Activated CD4-positive, alpha-beta memory T cell treated with anti-CD3 and anti-CD28 coated beads for 36 hours (primary cell): ENCODE data around the gene PIP5K1B. TPM values are rescaled to one million over a fixed set of nuclear protein-coding genes. Genes with fewer than 3 reads are reported as not detected.
"Not testable (repeated sequence)": the region's sequence is repeated elsewhere in the genome, so short reads cannot be mapped to it uniquely, and the experiment has no call there.

Experiments used
- CTCF ChIA-PET: fragments of 350-600 bp; sonication (Branson Sonifier 250); formaldehyde crosslinking; loops from one replicate; lab custom pipeline; 2021; ENCODE audit warnings: antibody characterized with exemption, inconsistent platforms; lab: Charles Lee
- POLR2A ChIA-PET: fragments of 350-600 bp; sonication (Branson Sonifier 250); formaldehyde crosslinking; loops from one replicate; lab custom pipeline; 2021; ENCODE audit warnings: antibody characterized with exemption; lab: Charles Lee
- DNase-seq: peaks from one replicate; pipeline ENCODE4 v3.0.0-alpha.2; 2020
- H3K27ac Mint-ChIP-seq: one replicate; pipeline ENCODE4 v1.8.0; 2021; ENCODE audit warnings: mixed read lengths
- H3K27me3 Mint-ChIP-seq: one replicate; pipeline ENCODE4 v1.8.0; 2021; ENCODE audit warnings: mixed read lengths
- H3K36me3 Mint-ChIP-seq: one replicate; pipeline ENCODE4 v1.8.0; 2021; ENCODE audit warnings: mixed read lengths
- H3K4me1 Mint-ChIP-seq: one replicate; pipeline ENCODE4 v1.8.0; 2021; ENCODE audit warnings: low read depth, mixed read lengths
- H3K4me3 Mint-ChIP-seq: one replicate; pipeline ENCODE4 v1.8.0; 2021; ENCODE audit warnings: mild to moderate bottlenecking, mixed read lengths
- H3K9me3 Mint-ChIP-seq: one replicate; pipeline ENCODE4 v1.8.0; 2021; ENCODE audit warnings: mixed read lengths
- intact Hi-C: fragments of 100-400 bp; cut with micrococcal nuclease; formaldehyde crosslinking; loops from one replicate; pipeline ENCODE4 v1.15.1; 2023
- total RNA-seq, 2 experiments: library from RNA; stranded (reverse); gene quantifications; one replicate each; pipeline ENCODE4 v1.2.3, GENCODE V29; 2021

The PIP5K1B gene
- total RNA-seq, 2 experiments from 2014 or later, result 1.1 to 1.6 TPM

DNA sequence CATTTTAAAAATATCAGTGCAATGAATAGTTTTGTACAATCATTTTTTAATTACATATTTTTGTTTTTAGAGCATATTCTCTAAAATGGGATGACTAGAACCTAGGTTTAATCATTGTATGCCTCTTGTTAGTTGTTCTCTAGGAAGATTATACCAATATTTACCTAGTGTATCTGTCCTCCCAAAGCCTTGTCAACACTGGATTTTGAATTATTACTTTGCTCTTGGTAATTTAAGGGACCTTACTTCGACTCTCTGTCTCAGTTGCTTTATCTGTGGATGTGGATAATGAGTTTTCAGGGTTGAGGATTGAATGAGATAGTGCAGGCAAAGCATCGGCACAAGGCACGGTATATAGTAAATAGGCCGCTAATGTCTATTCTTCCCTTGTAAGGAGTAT, 10.9 kb upstream of the PIP5K1B start:
- peaks cover 33% of the 10 kb centered on the region for H3K27me3 Mint-ChIP-seq
- H3K4me3 Mint-ChIP-seq, result no peak overlapping the region
- H3K4me1 Mint-ChIP-seq, result no peaks in the 10 kb centered on the region
- DNase-seq, result no peak
- H3K36me3 Mint-ChIP-seq, result peaks cover 1% of the 10 kb centered on the region
- no peaks in the 10 kb centered on the region for H3K9me3 Mint-ChIP-seq
- CTCF ChIA-PET, result no interaction called here
- intact Hi-C loops, result no loop called here
- H3K27ac Mint-ChIP-seq, result no peak overlapping the region
- POLR2A ChIA-PET, result no interaction called here

DNA sequence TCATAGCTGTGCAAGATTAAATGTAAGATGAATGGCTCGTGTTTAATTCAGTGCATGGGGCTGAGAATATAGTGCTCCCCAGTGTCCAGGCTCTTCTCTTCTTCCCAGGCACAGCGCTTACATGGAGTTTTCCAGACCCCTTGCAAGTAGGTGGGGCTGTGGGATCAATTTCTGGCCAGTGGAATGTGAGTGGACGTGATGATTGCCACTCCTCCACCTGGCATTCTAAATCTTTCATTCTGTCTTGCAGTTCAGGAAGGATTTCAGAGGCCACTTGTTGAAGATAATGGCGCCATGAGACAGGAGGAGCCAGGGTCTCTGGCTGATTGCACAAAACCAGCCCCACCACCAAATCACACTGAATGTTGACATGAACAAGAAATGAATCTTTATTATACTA, 7.2 kb upstream of the PIP5K1B start:
- no peaks in the 10 kb centered on the region for H3K9me3 Mint-ChIP-seq

DNA sequence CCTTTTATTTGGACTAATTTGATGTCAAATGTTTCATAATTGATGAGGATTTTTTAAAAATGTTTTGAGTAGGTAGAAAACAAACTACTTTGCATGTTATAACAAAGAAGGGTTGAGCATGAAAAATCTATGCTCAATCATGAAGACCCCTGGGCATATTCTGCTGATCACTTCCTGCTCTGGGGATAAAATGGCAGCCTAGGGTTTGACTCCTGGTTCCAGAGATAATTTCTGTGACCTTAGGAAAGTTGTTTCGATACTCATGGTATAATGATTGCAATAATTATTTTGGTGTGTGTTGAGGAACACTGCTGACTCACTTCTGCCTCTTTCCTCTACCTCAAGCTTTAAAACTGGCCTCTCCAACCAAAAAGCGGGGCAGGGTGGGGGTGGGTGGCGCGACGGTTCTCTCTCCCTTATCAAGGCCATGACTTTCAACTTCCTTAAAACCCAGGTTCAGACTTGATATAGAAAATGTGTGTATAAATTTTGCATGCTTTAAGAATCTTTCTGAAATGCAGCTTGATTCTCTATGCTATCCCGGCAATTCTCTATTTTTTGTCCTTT, 6.0 kb upstream of the PIP5K1B start:
- Mint-ChIP-seq H3K27ac (no peak overlapping the region), H3K27me3 (peaks cover 57% of the 10 kb centered on the region), H3K36me3 (peaks cover 1% of the 10 kb centered on the region), H3K4me3 (no peak overlapping the region), H3K9me3 (no peaks in the 10 kb centered on the region), H3K4me1 (peaks cover under 1% of the 10 kb centered on the region)
- DNase-seq, result no peak
- POLR2A ChIA-PET, result no interaction called here
- intact Hi-C loops, result no loop called here
- CTCF ChIA-PET, result no interaction called here

More for the DNA sequence above, 7.2 kb upstream of the PIP5K1B start:
- H3K36me3 Mint-ChIP-seq, result peaks cover 1% of the 10 kb centered on the region
- POLR2A ChIA-PET, result no interaction called here
- no peak overlapping the region for H3K4me3 Mint-ChIP-seq
- intact Hi-C loops, result no loop called here
- DNase-seq, result no peak
- H3K27ac Mint-ChIP-seq, result no peak overlapping the region
- H3K27me3 Mint-ChIP-seq, result peaks cover 46% of the 10 kb centered on the region
- H3K4me1 Mint-ChIP-seq, result no peaks in the 10 kb centered on the region
- CTCF ChIA-PET, result no interaction called here

DNA sequence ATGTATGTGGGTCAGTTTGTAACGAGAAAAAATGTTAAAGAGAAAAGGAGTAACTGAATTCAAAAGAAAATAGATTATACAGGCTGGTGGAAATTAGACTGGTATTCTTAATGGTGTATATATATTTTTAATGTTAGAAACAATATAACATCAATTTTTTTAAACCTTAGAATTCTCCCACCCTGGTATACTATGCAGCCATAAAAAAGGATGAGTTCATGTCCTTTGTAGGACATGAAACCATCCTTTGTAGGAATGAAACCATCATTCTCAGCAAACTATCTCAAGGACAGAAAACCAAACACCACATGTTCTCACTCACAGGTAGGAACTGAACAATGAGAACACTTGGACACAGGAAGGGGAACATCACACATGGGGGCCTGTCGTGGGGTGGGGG, 5.4 kb upstream of the PIP5K1B start:
- POLR2A ChIA-PET, DNase-seq, CTCF ChIA-PET, H3K4me3 Mint-ChIP-seq, H3K36me3 Mint-ChIP-seq, H3K4me1 Mint-ChIP-seq, H3K27ac Mint-ChIP-seq, H3K9me3 Mint-ChIP-seq: not testable (repeated sequence)
- H3K27me3 Mint-ChIP-seq, result peaks cover 59% of the 10 kb centered on the region
- intact Hi-C loops, result loop anchor here (10.0 kb wide), 1 partner anchor 295 kb away; no protein-coding TSS in a partner anchor

DNA sequence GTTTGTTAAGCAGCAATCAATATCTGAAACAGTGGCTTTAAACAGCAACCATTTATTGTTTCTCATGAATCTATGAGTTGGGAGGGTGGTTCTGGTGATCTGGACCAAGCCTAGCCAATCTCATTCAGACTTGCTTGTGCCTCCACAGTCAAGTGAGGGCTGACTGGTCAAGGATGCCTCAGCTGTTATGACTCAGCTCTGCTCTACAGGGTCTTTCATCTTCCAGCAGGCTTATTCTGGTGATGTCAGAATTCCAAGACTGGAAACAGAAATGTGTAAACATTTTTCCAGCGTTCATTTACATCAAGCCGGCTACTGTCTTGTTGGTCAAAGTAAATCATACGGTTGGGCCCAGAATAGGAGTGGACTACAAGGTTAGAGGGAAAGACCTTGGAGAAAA, 2.5 kb upstream of the PIP5K1B start:
- no peak overlapping the region for H3K27ac Mint-ChIP-seq
- no peaks in the 10 kb centered on the region for H3K9me3 Mint-ChIP-seq
- DNase-seq, result no peak
- ChIA-PET CTCF (interaction anchor here (1.3 kb wide), 1 partner anchor 297 kb away, joined by 3 read pairs; no protein-coding TSS in a partner anchor), POLR2A (no interaction called here)
- H3K4me3 Mint-ChIP-seq, result no peak overlapping the region
- H3K4me1 Mint-ChIP-seq, result peaks cover 19% of the 10 kb centered on the region
- peaks cover 69% of the 10 kb centered on the region for H3K27me3 Mint-ChIP-seq
- no peaks in the 10 kb centered on the region for H3K36me3 Mint-ChIP-seq
- intact Hi-C loops, result loop anchor here (10.0 kb wide), 1 partner anchor 292 kb away; no protein-coding TSS in a partner anchor

DNA sequence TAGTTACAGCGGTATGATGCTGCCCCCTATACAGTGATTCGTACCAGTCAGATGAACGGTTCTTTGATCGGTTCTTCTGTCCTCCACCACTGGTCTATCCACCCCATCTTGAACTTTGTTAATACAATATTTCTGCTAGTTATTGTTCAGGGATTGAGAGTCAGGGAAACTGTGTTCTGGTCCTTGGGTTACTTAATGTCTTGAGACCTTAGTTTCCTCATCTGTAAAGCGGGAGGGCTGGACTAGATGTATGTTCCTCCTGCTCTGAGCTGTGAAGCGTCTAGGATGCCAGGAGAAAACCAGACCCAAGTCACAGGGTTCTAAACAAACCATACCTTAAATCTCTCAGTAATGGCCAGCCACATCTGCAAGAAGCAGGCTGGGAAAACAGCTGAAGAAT, 1.4 kb upstream of the PIP5K1B start:
- Mint-ChIP-seq H3K27me3 (peaks cover 66% of the 10 kb centered on the region), H3K9me3 (no peaks in the 10 kb centered on the region), H3K4me1 (peaks cover 19% of the 10 kb centered on the region), H3K27ac (no peak overlapping the region), H3K4me3 (no peak overlapping the region), H3K36me3 (no peaks in the 10 kb centered on the region)
- ChIA-PET CTCF (interaction anchor here (1.2 to 1.4 kb wide), 2 partner anchors 25 to 296 kb away, joined by 3 to 6 read pairs; no protein-coding TSS in a partner anchor), POLR2A (no interaction called here)
- intact Hi-C loops, result loop anchor here (10.0 kb wide), 1 partner anchor 291 kb away; no protein-coding TSS in a partner anchor
- no peak for DNase-seq

DNA sequence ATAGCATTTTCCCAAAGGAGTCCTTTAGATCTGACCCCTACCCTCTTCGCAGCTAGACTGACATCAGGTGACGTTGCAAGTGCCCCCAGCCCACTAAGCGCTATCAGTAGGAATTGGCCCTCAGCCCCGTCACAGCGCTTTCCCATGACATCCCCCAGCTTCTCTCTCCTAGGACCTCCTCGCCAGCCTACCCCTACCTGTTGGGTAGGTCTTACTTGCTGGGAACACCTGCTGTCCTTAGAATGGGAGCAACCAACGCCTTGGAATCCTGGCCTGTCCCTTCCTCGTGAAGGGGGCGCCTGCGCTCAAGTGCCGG, 584 bp upstream of the PIP5K1B start:
- Mint-ChIP-seq H3K9me3 (no peaks in the 10 kb centered on the region), H3K36me3 (no peaks in the 10 kb centered on the region), H3K4me1 (peaks cover 19% of the 10 kb centered on the region), H3K27ac (no peak overlapping the region), H3K4me3 (peak overlapping the region; percentile 0), H3K27me3 (peaks cover 66% of the 10 kb centered on the region)
- no peak for DNase-seq
- intact Hi-C loops, result loop anchor here (10.0 kb wide), 1 partner anchor 290 kb away; no protein-coding TSS in a partner anchor
- CTCF ChIA-PET, result interaction anchor here (1.2 to 1.4 kb wide), 2 partner anchors 24 to 295 kb away, joined by 3 to 6 read pairs; no protein-coding TSS in a partner anchor
- POLR2A ChIA-PET, result no interaction called here

DNA sequence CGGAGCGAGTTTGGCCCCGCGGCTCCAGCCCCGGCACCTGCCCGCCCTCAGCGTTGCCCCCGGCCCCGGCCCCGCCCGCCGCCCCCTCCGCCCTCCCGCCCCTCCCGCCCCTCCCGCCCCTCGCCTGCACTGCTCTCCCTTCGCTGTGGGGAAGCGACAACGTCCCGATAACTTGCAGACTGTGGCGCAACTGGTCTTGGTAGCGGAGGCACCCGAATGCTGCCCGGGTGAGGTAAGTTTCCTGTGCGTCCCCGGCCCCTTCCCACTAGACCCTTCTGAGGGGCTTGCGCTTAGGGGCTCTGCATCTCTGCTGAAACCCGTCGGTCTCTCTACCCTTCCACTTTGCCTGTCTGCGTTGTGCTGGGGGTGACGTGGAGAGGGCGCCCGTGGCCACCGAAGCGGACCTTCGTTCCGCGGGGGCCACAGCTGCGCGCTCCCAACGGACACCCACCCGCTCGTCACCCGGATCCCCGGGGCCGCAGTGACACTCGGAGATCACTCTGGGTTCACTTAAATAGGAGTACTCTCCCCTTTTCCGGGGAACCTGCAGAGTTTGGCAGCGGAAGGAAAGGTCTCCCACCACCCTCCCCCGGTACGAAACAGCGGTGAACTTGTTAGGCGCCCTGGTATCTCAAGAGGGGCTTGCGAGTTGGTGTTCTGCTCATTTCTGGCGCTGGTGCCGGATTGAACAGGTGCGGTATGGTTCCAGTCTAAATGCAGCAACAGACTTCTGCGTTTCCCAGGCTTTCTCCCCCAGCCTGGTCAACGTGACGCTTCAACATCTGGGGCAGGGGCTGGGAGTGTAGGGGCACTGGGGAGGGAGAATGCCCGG, 707 bp downstream of the PIP5K1B start:
- H3K4me3 Mint-ChIP-seq, result peak overlapping the region; percentile 77
- peaks cover 19% of the 10 kb centered on the region for H3K4me1 Mint-ChIP-seq
- peaks cover 68% of the 10 kb centered on the region for H3K27me3 Mint-ChIP-seq
- ChIA-PET POLR2A (no interaction called here), CTCF (interaction anchor here (1.3 kb wide), 1 partner anchor 294 kb away, joined by 4 read pairs; no protein-coding TSS in a partner anchor)
- no peak overlapping the region for H3K27ac Mint-ChIP-seq
- H3K36me3 Mint-ChIP-seq, result no peaks in the 10 kb centered on the region
- DNase-seq, result peak; percentile 10
- no peaks in the 10 kb centered on the region for H3K9me3 Mint-ChIP-seq
- intact Hi-C loops, result loop anchor here (5.0 to 10.0 kb wide), 2 partner anchors 289 to 322 kb away; no protein-coding TSS in a partner anchor

DNA sequence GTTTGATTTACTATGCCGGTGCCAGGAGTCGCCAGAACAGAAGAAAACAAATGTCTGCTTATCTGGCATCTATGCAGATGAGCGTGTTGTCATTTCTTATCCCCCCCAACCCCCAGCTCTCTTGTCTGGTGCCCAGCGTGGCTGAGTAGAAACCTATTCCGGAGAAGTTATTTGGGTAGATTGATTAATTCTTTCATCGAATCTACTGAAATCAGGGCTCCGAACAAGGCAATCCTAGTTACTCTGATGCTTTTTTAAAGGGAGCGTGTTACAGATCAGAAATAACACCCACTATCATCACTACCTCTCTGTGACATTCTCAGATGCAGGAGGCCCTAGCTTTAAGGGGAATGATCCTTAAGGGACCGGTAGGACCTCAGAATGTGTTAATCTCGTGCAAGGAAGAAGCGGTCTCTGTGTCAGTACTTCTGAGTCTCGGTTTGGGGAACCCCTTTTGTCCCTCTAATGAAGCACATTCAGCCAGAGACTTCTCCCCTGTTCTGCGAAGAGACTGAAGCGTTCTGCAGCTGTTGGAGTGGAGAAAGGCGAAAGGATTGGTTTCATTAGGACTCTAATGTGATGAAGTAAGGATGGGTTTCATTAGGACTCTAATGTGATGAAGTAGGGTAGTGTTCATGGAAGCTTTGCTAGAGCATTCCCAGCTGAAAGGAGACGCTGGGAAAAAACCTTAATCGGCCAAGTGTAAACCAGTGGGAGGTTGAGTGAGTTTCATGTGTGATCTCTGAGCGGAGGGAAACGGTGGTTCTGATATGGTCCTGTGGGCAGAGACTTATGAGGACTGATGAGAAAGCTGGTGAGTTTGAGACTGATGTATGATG, 1.5 kb downstream of the PIP5K1B start:
- no peaks in the 10 kb centered on the region for H3K36me3 Mint-ChIP-seq
- DNase-seq, result no peak
- ChIA-PET POLR2A (interaction anchor here (1.2 kb wide), 1 partner anchor 244 kb away, joined by 3 read pairs; no protein-coding TSS in a partner anchor), CTCF (interaction anchor here (1.3 kb wide), 1 partner anchor 293 kb away, joined by 4 read pairs; no protein-coding TSS in a partner anchor)
- H3K27ac Mint-ChIP-seq, result no peak overlapping the region
- H3K9me3 Mint-ChIP-seq, result no peaks in the 10 kb centered on the region
- intact Hi-C loops, result loop anchor here (5.0 to 10.0 kb wide), 2 partner anchors 288 to 321 kb away; no protein-coding TSS in a partner anchor
- peaks cover 19% of the 10 kb centered on the region for H3K4me1 Mint-ChIP-seq
- H3K4me3 Mint-ChIP-seq, result peak overlapping the region; percentile 77
- H3K27me3 Mint-ChIP-seq, result peaks cover 68% of the 10 kb centered on the region

DNA sequence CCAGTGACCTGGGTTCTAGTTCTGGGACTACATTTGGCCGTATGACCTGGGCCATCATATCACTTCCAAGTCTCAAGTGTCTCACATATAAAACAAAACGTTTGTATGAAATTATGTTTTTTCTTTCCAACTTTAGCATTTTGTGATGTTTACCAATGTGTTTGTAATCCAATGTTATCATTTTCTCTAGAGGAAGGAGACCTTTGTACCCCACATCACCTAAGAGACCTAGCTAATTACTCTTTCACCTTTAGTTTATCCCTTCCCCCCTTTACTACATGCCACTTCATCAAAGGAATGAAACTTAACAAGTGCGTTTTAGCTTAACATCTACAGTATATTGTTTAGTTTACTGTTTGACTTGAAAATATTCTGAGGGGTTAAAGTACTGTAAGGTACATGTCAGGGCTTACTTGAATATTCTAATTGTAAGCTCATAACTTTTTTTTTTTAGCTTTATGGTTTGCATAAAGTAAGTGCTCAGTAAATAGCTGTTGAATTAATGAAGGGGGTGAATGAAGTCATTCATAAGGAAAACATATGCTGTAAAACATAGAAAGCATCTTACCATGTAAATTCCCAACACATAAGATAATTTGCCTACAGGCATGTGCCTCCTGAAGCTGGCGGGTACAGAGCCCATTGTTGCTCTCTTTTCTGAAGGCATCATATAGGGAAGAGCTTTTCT, 2.9 kb downstream of the PIP5K1B start:
- CTCF ChIA-PET, result interaction anchor here (0.6 to 1.4 kb wide), 4 partner anchors 72 to 291 kb away, joined by 3 to 4 read pairs (median 4); a partner anchor contains a TSS
- peaks cover 19% of the 10 kb centered on the region for H3K4me1 Mint-ChIP-seq
- no peaks in the 10 kb centered on the region for H3K9me3 Mint-ChIP-seq
- H3K4me3 Mint-ChIP-seq, result no peak overlapping the region
- H3K27ac Mint-ChIP-seq, result no peak overlapping the region
- POLR2A ChIA-PET, result no interaction called here
- peaks cover 72% of the 10 kb centered on the region for H3K27me3 Mint-ChIP-seq
- no peak for DNase-seq
- H3K36me3 Mint-ChIP-seq, result no peaks in the 10 kb centered on the region
- intact Hi-C loops, result loop anchor here (5.0 to 10.0 kb wide), 2 partner anchors 287 to 319 kb away; no protein-coding TSS in a partner anchor

DNA sequence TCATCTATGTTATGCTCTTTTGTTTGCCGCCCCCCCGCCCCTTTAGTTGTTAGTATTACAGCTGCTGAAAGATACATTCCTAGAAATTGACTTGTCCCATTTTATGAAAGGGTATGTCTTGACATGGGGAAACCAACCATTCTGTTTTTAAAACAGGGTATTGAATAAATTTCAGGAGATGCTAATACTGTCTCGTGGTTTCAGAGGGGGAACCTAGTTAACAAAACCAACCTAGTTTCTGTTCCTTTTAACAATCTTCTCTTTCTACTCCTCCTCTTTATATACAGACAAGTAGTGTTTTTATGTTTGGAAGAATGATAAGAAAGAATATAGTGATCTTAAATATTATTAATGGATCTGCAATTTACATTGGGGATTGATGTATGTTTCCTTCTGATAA, 3.5 kb downstream of the PIP5K1B start:
- H3K27ac Mint-ChIP-seq, result no peak overlapping the region
- H3K36me3 Mint-ChIP-seq, result no peaks in the 10 kb centered on the region
- H3K4me1 Mint-ChIP-seq, result peaks cover 19% of the 10 kb centered on the region
- peaks cover 66% of the 10 kb centered on the region for H3K27me3 Mint-ChIP-seq
- H3K9me3 Mint-ChIP-seq, result no peaks in the 10 kb centered on the region
- CTCF ChIA-PET, result interaction anchor here (0.6 to 1.4 kb wide), 4 partner anchors 71 to 291 kb away, joined by 3 to 4 read pairs (median 4); a partner anchor contains a TSS
- POLR2A ChIA-PET, result no interaction called here
- DNase-seq, result no peak
- H3K4me3 Mint-ChIP-seq, result no peak overlapping the region
- intact Hi-C loops, result loop anchor here (5.0 to 10.0 kb wide), 2 partner anchors 286 to 319 kb away; no protein-coding TSS in a partner anchor
